KMS-11 (cell line): ENCODE results near the gene ZDHHC22.

Experiments
- H2AFZ ChIP-seq: fragments of 200-600 bp; sonication (generic); 2 replicates; pipeline ENCODE4 v1.6.1; 2016; ENCODE audit warnings: antibody characterized with exemption, mixed run types, low read depth
- H3K27ac ChIP-seq: fragments of 200-600 bp; sonication (generic); 2 replicates; pipeline ENCODE4 v1.6.1; 2016; ENCODE audit warnings: mild to moderate bottlenecking, mixed run types
- H3K27me3 ChIP-seq: fragments of 200-600 bp; sonication (generic); 2 replicates; pipeline ENCODE4 v1.6.1; 2017; ENCODE audit warnings: mild to moderate bottlenecking, low read depth, mixed run types, moderate library complexity; ENCODE audit not compliant: insufficient read depth
- H3K36me3 ChIP-seq: fragments of 200-600 bp; sonication (generic); 2 replicates; pipeline ENCODE4 v1.6.1; 2017; ENCODE audit warnings: mild to moderate bottlenecking, mixed run types; ENCODE audit not compliant: insufficient read depth
- H3K4me1 ChIP-seq: fragments of 200-600 bp; sonication (generic); 2 replicates; pipeline ENCODE4 v1.6.1; 2016; ENCODE audit warnings: mild to moderate bottlenecking, low read depth, mixed run types; ENCODE audit not compliant: poor library complexity, severe bottlenecking
- H3K4me2 ChIP-seq: fragments of 200-600 bp; sonication (generic); 2 replicates; pipeline ENCODE4 v1.7.0; 2016; ENCODE audit warnings: mild to moderate bottlenecking, mixed run types
- H3K4me3 ChIP-seq: fragments of 200-600 bp; sonication (generic); IDR thresholded peaks from 2 replicates; pipeline ENCODE4 v1.6.1; 2017; ENCODE audit warnings: low read depth, low read length, mixed read lengths; ENCODE audit not compliant: insufficient read depth
- H3K79me2 ChIP-seq: fragments of 200-600 bp; sonication (generic); 2 replicates; pipeline ENCODE4 v1.6.1; 2016; ENCODE audit warnings: low read depth, mixed run types; ENCODE audit not compliant: insufficient read depth
- H3K9ac ChIP-seq: fragments of 200-600 bp; sonication (generic); 2 replicates; pipeline ENCODE4 v1.6.1; 2016; ENCODE audit warnings: mild to moderate bottlenecking, mixed run types
- H4K20me1 ChIP-seq: fragments of 200-600 bp; sonication (generic); 2 replicates; pipeline ENCODE4 v1.6.1; 2016; ENCODE audit warnings: mild to moderate bottlenecking, mixed run types; ENCODE audit not compliant: insufficient read depth
- CTCF ChIP-seq: fragments of 200-600 bp; sonication (generic); conservative IDR thresholded peaks from 2 replicates; pipeline ENCODE4 v1.6.1; 2017; ENCODE audit warnings: low read depth, mild to moderate bottlenecking, antibody characterized with exemption, low read length, moderate library complexity, mixed read lengths

Gene ZDHHC22

GRCh38 chr14:77104393-77104792, 37.2 kb downstream of the ZDHHC22 start:
- Histone ChIP-seq H4K20me1 (no peaks in the 10 kb centered on the region), H3K27me3 (no peaks in the 10 kb centered on the region), H3K4me2 (no peak overlapping the region), H3K4me1 (no peaks in the 10 kb centered on the region), H3K4me3 (no peak overlapping the region), H3K36me3 (no peaks in the 10 kb centered on the region), H3K27ac (no peak overlapping the region), H3K9ac (no peak overlapping the region), H3K79me2 (no peaks in the 10 kb centered on the region), H2AFZ (no peak overlapping the region)
- TF ChIP-seq CTCF: no peak

- H3K4me3 ChIP-seq: no peak overlapping the region
- H3K27ac ChIP-seq: no peak overlapping the region
- TF ChIP-seq CTCF: no peak
- no peak overlapping the region for H2AFZ ChIP-seq
- H3K27me3 ChIP-seq: no peaks in the 10 kb centered on the region
- peaks cover 4% of the 10 kb centered on the region for H3K4me1 ChIP-seq
- H3K4me2 ChIP-seq: no peak overlapping the region
- no peak overlapping the region for H3K9ac ChIP-seq
- no peaks in the 10 kb centered on the region for H4K20me1 ChIP-seq
- no peaks in the 10 kb centered on the region for H3K79me2 ChIP-seq
- no peaks in the 10 kb centered on the region for H3K36me3 ChIP-seq
Observed at GRCh38 chr14:77103951-77104350, 37.6 kb downstream of the ZDHHC22 start.

- no peaks in the 10 kb centered on the region for H3K36me3 ChIP-seq
- no peak overlapping the region for H3K9ac ChIP-seq
- no peak overlapping the region for H3K4me2 ChIP-seq
- no peak overlapping the region for H3K4me3 ChIP-seq
- no peaks in the 10 kb centered on the region for H4K20me1 ChIP-seq
- no peaks in the 10 kb centered on the region for H3K79me2 ChIP-seq
- H2AFZ ChIP-seq: no peak overlapping the region
- TF ChIP-seq CTCF: no peak
- H3K27me3 ChIP-seq: no peaks in the 10 kb centered on the region
- peaks cover 5% of the 10 kb centered on the region for H3K4me1 ChIP-seq
- no peak overlapping the region for H3K27ac ChIP-seq
Observed at GRCh38 chr14:77103475-77103874, 38.1 kb downstream of the ZDHHC22 start.

- H3K4me3 ChIP-seq: no peak overlapping the region
- H3K4me1 ChIP-seq: peaks cover 5% of the 10 kb centered on the region
- TF ChIP-seq CTCF: no peak
- H3K36me3 ChIP-seq: no peaks in the 10 kb centered on the region
- H2AFZ ChIP-seq: no peak overlapping the region
- no peak overlapping the region for H3K27ac ChIP-seq
- H3K27me3 ChIP-seq: no peaks in the 10 kb centered on the region
- no peak overlapping the region for H3K4me2 ChIP-seq
- H3K79me2 ChIP-seq: no peaks in the 10 kb centered on the region
- H3K9ac ChIP-seq: no peak overlapping the region
- H4K20me1 ChIP-seq: no peaks in the 10 kb centered on the region
Observed at GRCh38 chr14:77102154-77102553, 39.4 kb downstream of the ZDHHC22 start.
